Muscle layer of colon (tissue), 2 donors: ENCODE measurements around the gene SSBP4.

ENCODE experiments used
- H3K27ac ChIP-seq: one replicate; pipeline ENCODE4 v1.7.0; 2013; ENCODE audit warnings: low read depth, mild to moderate bottlenecking, low read length, moderate library complexity
- H3K27me3 ChIP-seq, 2 donors: one replicate each; pipeline ENCODE4 v1.7.0; 2013; ENCODE audit warnings: low read length in 2 of 2, mild to moderate bottlenecking in 2 of 2; ENCODE audit not compliant: insufficient read depth in 2 of 2, control insufficient read depth in 1 of 2
- H3K36me3 ChIP-seq: one replicate; pipeline ENCODE4 v1.7.0; 2013; ENCODE audit warnings: mild to moderate bottlenecking, low read length; ENCODE audit not compliant: insufficient read depth
- H3K4me1 ChIP-seq: one replicate; pipeline ENCODE4 v1.7.0; 2013; ENCODE audit warnings: mild to moderate bottlenecking, low read length; ENCODE audit not compliant: insufficient read depth
- H3K4me3 ChIP-seq, 2 donors: one replicate each; pipeline ENCODE4 v1.7.0; 2013; ENCODE audit warnings: low read length in 2 of 2, low read depth in 1 of 2, mild to moderate bottlenecking in 1 of 2, moderate library complexity in 1 of 2
- H3K9ac ChIP-seq: one replicate; pipeline ENCODE4 v1.7.0; 2013; ENCODE audit warnings: low read length
- H3K9me3 ChIP-seq: one replicate; pipeline ENCODE4 v1.7.0; 2013; ENCODE audit warnings: mild to moderate bottlenecking, low read length
- donor health status: abdominal sarcoma.
- donor health status: Adenocarcinoma of cecum.

SSBP4 gene

DNA sequence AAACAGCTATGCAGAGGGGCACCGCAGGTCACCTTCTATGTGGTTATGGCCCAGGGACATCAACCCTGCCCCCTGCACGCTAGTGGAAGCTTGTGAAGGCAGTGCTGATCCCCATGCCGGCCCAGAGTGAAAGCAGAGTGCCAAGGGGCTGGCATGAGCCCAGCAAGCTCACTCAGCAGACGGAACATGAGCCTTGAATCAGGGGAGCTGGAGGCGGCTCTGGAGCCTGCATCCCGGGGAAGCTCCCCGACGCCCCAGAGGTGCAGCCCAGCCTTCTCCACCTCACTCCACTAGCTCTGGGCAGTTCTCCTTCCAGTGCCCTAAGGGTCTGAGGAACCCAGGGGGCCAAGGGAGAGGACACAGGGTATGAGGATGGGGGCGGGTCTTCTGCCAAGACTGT is 37.8 kb downstream of the SSBP4 start:
- Histone ChIP-seq H3K9me3 (no peaks in the 10 kb centered on the region), H3K27ac (peak overlapping the region; percentile 62), H3K36me3 (peaks cover 49% of the 10 kb centered on the region), H3K27me3 (no peaks in the 10 kb centered on the region), H3K4me3 (no peak overlapping the region), H3K9ac (no peak overlapping the region), H3K4me1 (peaks cover 42% of the 10 kb centered on the region)

DNA sequence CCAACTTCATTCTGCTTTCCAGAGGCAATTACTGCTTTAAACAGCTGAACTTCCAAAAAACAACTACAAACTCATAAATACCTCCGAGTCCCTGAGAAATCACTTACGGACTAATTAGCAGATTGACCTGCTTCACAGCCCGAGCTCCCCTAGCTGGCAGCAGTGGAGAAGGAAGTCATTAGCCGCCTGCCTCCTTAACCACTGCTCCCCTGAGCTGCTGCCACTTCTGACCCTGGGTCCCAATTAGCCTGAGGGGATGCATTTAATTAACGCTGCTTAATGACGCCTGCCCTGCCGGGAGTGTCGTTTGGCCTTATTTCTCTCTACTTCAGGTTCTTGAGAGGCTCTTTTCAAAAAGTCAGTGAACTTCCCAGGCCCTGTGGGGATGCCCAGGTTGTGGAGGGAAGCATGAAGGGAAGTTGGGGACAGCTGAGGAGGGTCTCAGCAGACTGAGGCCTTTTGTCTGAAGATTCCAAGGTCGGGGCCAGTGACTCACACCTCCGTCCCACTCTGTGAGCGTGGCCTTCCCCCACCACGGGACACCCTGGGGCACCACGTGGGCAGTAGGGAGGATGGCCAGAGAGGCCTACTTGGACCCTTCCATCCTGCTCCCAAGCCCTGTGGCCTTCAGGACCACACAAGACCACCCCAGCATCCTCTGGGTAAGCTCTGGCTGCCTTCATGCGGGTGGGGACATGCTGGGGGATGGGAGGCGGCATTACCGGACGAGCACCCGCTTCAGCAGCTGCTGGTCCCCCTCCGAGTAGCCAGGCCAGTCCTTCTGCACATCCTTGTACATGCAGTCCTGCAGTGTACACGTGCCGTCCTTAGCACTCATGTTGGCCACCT is 38.5 kb downstream of the SSBP4 start:
- no peak overlapping the region for H3K9ac ChIP-seq
- no peaks in the 10 kb centered on the region for H3K27me3 ChIP-seq
- peaks cover 42% of the 10 kb centered on the region for H3K4me1 ChIP-seq
- no peak overlapping the region for H3K4me3 ChIP-seq
- peaks cover 46% of the 10 kb centered on the region for H3K36me3 ChIP-seq
- no peaks in the 10 kb centered on the region for H3K9me3 ChIP-seq
- H3K27ac ChIP-seq, result peak overlapping the region; percentile 62

DNA sequence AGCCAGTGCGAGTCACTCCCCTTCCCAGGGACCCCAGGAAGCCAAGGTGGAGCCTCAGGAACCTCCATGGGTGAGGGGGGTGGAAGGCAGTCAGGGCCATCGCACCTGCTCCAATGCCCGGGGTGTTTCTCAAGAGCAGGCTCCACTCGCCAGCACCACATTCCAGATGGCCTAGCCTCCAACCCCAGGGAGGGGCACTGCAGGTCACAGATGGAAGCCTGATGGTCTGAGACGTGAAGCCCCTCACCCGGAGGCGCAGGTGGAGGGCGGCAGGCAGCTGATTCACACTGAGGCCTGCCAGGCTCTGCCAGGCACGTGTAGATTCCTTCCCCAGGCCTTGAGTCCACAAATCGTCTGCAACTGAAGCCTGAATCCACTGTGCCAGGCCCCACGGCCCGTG is 41.7 kb downstream of the SSBP4 start:
- peaks cover 49% of the 10 kb centered on the region for H3K36me3 ChIP-seq
- no peaks in the 10 kb centered on the region for H3K9me3 ChIP-seq
- H3K27me3 ChIP-seq, result no peaks in the 10 kb centered on the region
- peaks cover 67% of the 10 kb centered on the region for H3K4me1 ChIP-seq
- H3K27ac ChIP-seq, result peak overlapping the region; percentile 60
- H3K4me3 ChIP-seq, result no peak overlapping the region
- H3K9ac ChIP-seq, result no peak overlapping the region

DNA sequence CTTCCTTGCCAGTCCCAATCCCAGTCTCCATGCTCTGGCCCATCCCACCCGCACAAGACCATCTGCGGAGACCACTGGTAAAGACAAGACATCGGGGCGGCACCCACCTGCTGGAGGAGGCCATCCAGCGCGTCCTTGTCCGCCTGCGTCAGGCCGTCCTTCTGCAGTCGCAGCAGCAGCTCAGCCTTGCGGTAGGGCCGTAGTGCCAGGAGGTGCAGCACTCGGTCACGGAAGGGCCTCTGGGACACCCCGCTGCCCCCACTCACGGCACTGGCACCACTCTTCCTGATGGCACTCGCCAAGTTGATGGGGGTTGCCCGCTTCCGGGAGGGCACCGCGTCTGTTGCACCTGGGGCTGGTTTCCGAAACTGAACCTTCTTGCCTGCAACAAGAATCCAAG is 42.3 kb downstream of the SSBP4 start:
- Histone ChIP-seq H3K36me3 (peaks cover 44% of the 10 kb centered on the region), H3K27me3 (no peaks in the 10 kb centered on the region), H3K4me3 (no peak overlapping the region), H3K9me3 (no peaks in the 10 kb centered on the region), H3K9ac (no peak overlapping the region), H3K4me1 (peaks cover 70% of the 10 kb centered on the region), H3K27ac (peak overlapping the region; percentile 60)

DNA sequence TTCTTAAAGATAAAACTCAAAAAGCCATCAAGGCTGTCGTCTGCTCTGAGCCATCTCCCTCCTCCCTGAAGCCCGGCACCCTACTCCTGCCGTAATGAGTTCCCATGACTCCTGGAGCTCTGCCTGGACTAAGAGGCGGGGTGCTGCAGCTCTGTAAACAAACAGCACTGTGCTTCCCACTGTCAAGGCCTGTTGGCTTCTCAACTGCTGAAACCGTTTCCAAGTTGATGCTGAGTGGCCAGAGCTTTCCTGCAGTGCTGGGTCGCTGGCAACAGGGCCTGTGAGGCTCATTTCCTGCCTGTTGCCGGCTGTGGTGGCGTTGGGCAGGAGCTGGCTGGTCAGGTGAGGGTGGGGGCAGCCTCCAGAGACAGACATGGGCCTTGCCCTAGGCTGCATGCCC is 45.4 kb downstream of the SSBP4 start:
- Histone ChIP-seq H3K36me3 (peaks cover 31% of the 10 kb centered on the region), H3K9me3 (no peaks in the 10 kb centered on the region), H3K4me3 (peak overlapping the region in 1 of 2 donors; percentile 41), H3K9ac (peak overlapping the region; percentile 24), H3K27ac (peak overlapping the region; percentile 81), H3K27me3 (no peaks in the 10 kb centered on the region), H3K4me1 (peaks cover 64% of the 10 kb centered on the region)

DNA sequence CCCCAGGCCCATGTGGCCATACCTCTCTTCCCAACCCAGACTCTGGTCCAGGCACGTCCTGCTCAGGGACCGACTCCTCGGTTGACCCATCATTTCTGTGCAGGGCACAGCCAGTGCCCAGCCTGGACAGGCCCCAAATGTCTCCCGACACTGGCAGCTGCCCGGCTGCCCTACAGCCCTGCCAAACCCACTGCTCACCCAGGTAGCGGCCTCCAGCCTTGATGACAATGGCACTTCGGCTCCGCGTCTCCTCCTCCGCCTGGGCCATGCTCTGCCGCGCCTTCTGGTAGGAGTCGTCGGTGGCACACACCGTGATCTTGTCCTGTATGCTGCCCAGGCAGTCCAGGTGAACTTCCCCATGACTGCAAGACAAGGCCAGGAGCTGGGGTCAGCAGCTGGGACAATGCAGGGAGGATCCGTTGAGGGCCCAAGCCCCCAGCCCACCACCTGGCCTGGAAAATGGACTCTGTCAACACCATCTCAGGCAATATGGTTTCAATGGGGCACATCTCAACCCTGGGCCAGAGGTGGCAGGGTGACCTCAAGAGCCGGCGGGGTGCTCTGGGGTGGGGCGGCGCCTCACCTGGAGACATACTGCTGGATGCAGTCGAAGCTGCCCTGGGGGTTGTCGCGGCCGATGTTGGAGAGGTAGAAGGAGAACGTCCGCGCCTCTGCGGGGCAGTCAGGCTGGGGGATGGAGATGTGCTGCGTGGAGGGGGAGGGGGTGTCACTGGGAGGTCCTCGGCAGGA is 46.2 kb downstream of the SSBP4 start:
- Histone ChIP-seq H3K4me1 (peaks cover 64% of the 10 kb centered on the region), H3K27ac (peak overlapping the region; percentile 81), H3K9me3 (no peaks in the 10 kb centered on the region), H3K27me3 (no peaks in the 10 kb centered on the region), H3K36me3 (peaks cover 30% of the 10 kb centered on the region), H3K9ac (peak overlapping the region; percentile 24), H3K4me3 (peak overlapping the region in 1 of 2 donors; percentile 41)

DNA sequence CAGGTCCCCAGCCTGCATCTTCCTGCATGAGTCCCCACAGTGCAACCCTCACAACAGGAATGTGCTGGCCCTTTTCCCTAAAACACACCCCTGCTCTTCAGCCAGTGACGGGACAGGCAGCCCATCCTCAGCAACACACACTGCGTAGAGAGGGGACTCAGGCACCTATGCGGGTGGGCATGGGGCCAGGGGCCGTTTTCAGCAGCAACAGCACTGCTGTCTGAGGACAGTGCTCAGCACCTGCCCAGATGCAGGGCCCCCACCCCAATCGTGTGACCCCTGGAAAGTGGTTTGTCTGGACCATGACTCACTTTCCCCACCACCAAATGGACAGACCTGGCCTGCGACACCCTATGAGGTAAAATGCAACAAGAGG is 46.8 kb downstream of the SSBP4 start:
- Histone ChIP-seq H3K9ac (no peak overlapping the region), H3K4me1 (peaks cover 60% of the 10 kb centered on the region), H3K36me3 (peaks cover 30% of the 10 kb centered on the region), H3K27me3 (no peaks in the 10 kb centered on the region), H3K27ac (peak overlapping the region; percentile 81), H3K9me3 (no peaks in the 10 kb centered on the region), H3K4me3 (no peak overlapping the region)

DNA sequence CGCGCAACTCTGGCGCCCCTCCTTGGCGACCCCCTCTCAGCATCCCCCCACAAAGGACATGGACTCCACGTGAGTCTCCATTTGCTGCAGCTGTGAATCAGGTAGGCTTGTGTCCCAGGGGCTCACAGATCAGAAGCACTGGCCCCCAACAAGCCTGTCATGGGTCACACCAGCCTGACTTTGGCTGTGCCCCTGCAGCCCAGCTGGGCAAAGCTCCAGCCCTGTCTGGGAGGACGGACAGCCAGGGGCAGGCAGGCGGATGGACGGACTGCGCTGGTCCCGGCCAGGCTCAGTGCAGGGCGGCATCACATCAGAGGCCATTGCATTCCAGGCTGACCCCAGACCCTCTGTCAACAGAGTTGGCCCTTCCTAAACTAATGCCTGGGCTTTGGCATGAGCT is 47.2 kb downstream of the SSBP4 start:
- no peaks in the 10 kb centered on the region for H3K27me3 ChIP-seq
- no peak overlapping the region for H3K9ac ChIP-seq
- no peaks in the 10 kb centered on the region for H3K9me3 ChIP-seq
- H3K4me1 ChIP-seq, result peaks cover 56% of the 10 kb centered on the region
- H3K27ac ChIP-seq, result peak overlapping the region; percentile 3
- H3K4me3 ChIP-seq, result no peak overlapping the region
- peaks cover 26% of the 10 kb centered on the region for H3K36me3 ChIP-seq

DNA sequence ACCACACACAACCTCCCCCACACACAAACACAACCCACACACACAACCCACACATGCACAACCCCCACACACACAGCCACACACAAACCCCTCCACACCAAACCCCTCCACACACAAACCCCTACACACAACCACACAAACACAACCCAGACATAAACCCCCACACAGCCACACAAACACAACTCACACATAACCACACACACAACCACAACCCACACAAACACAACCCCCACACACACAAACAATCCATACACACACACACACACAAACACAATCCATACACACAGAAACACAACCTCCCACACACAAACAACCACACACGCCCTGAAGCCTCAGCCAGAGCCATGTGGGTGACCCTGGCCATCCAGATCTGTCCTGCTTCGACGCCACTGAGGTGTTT is 48.8 kb downstream of the SSBP4 start:
- no peak overlapping the region for H3K4me3 ChIP-seq
- H3K9ac ChIP-seq, result no peak overlapping the region
- H3K36me3 ChIP-seq, result peaks cover 30% of the 10 kb centered on the region
- H3K9me3 ChIP-seq, result no peaks in the 10 kb centered on the region
- no peak overlapping the region for H3K27ac ChIP-seq
- H3K27me3 ChIP-seq, result no peaks in the 10 kb centered on the region
- peaks cover 52% of the 10 kb centered on the region for H3K4me1 ChIP-seq

DNA sequence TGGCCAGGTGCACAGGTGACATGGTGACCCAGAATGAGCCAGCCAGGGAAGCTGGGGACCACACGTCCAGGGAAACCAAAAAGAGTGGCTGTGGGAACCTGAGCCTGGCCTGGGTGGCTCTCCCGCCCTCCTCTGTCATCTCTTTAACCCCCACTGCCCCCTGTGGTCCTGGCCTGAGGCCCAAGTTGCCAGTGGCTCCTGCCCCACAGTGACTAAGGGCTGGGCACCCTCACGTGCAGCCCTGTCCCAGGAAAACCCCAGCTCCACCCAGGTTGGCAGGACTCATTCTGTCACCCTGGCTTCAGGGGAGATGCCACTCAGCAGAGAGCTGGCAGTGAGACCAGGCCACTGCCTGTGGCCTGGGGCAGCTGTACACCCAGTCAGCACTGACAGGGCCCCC is 49.3 kb downstream of the SSBP4 start:
- Histone ChIP-seq H3K4me3 (no peak overlapping the region), H3K27ac (no peak overlapping the region), H3K9me3 (no peaks in the 10 kb centered on the region), H3K27me3 (no peaks in the 10 kb centered on the region), H3K36me3 (peaks cover 30% of the 10 kb centered on the region), H3K4me1 (peaks cover 51% of the 10 kb centered on the region), H3K9ac (no peak overlapping the region)

DNA sequence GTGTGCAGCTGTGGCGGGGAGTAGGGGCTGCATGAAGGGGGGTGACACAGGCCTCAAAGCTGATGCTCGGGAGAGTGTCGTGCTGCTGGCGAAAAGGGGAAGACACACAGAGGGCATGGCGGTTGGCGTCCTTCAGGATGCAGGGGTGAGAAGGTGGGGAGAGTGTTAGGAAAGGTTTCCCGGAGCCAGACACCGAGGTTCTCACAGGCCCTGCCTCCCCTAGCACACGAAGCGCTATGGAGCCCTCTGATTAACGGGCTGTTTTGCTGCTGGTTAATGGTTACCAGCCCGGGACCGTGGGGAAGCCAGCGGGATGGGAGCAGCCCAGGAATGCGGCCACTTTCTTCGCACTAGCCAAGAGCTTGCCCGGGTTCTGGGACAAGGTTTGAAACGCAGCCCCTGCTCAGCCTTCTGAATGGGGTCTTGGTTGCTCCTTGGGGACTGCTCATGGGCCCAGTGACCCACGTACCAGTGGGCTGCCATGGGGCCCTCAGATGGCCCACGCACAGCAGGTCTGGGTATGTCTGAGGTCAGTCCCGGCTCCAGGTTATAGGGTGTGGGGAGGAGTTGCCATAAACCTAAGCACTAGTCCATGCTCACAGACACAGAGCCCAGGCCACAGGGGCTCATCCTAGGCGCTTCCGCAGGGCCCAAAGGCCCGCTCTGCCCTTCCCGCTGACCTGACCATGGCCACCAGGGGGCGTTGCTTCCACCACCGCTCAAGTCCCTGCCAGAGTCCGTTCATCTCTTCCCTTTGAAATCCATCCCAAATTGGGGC is 50.1 kb downstream of the SSBP4 start:
- H3K27ac ChIP-seq, result no peak overlapping the region
- H3K9ac ChIP-seq, result no peak overlapping the region
- no peaks in the 10 kb centered on the region for H3K27me3 ChIP-seq
- no peaks in the 10 kb centered on the region for H3K9me3 ChIP-seq
- peaks cover 30% of the 10 kb centered on the region for H3K36me3 ChIP-seq
- H3K4me3 ChIP-seq, result no peak overlapping the region
- H3K4me1 ChIP-seq, result peaks cover 44% of the 10 kb centered on the region
